Measurements from ENCODE around the gene FCER2.

- no peak for TF ChIP-seq CTCF (IDR thresholded peaks at IDR 0.05; ENCODE audit: low read length)
- TF ChIP-seq EZH2phosphoT487 (IDR thresholded peaks at IDR 0.05; ENCODE audit: low read length): no peak
- no peak for TF ChIP-seq EZH2 (optimal IDR thresholded peaks at IDR 0.05; ENCODE audit: low read depth, low read length)
These were observed 40.6 kb upstream of the FCER2 start for GRCh38 chr19:7742575-7742974.
